PC-9 (cell line): ENCODE measurements around the gene RPRD1A. TPM values are rescaled to one million over a fixed set of nuclear protein-coding genes. Genes with fewer than 3 reads are reported as not detected.

Experiments used
- BruUV-seq: library from RNA; stranded (reverse); fragments of 400-500 nt; replicated peaks from 2 replicates; lab custom pipeline; 2021; lab: Mats Ljungman, UMichigan
- CTCF ChIA-PET: fragments of 300-600 bp; sonication (Branson Sonifier 250); formaldehyde crosslinking; loops from one replicate; lab custom pipeline; 2022; ENCODE audit warnings: antibody characterized with exemption; lab: Charles Lee
- POLR2A ChIA-PET: fragments of 300-600 bp; sonication (Branson Sonifier 250); formaldehyde crosslinking; loops from one replicate; lab custom pipeline; 2022; ENCODE audit warnings: antibody characterized with exemption; ENCODE audit not compliant: unreplicated experiment; lab: Charles Lee
- DNase-seq, 2 experiments: peaks; one replicate each; pipeline versions ENCODE4 v3.0.0 to v3.0.0-alpha.2; 2015 to 2022; ENCODE audit warnings: mixed read lengths in 1 of 2
- H2AFZ ChIP-seq: fragments of 200-600 bp; sonication (generic); 2 replicates; pipeline ENCODE4 v1.8.1; 2017; ENCODE audit warnings: antibody characterized with exemption
- H3F3A ChIP-seq: fragments of 200-600 bp; sonication (generic); 2 replicates; pipeline ENCODE4 v1.8.1; 2017; ENCODE audit warnings: antibody characterized with exemption, mild to moderate bottlenecking, low read depth; ENCODE audit not compliant: insufficient read depth
- H3K27ac ChIP-seq: fragments of 200-600 bp; sonication (generic); 2 replicates; pipeline ENCODE4 v1.6.1; 2016; ENCODE audit warnings: mixed run types
- H3K27me3 ChIP-seq: fragments of 200-600 bp; sonication (generic); 2 replicates; pipeline ENCODE4 v1.6.1; 2016; ENCODE audit warnings: low read depth, mixed run types; ENCODE audit not compliant: insufficient read depth
- H3K36me3 ChIP-seq: fragments of 200-600 bp; sonication (generic); 2 replicates; pipeline ENCODE4 v1.6.1; 2016; ENCODE audit warnings: low read depth, mixed run types
- H3K4me1 ChIP-seq: fragments of 200-600 bp; sonication (generic); replicated peaks from 2 replicates; pipeline ENCODE4 v1.6.1; 2016; ENCODE audit warnings: mixed run types; ENCODE audit not compliant: insufficient read depth
- H3K4me2 ChIP-seq: fragments of 200-600 bp; sonication (generic); 2 replicates; pipeline ENCODE4 v1.6.1; 2017; ENCODE audit warnings: mixed run types
- H3K4me3 ChIP-seq: fragments of 200-600 bp; sonication (generic); 2 replicates; pipeline ENCODE4 v1.6.1; 2016; ENCODE audit warnings: mixed run types
- H3K79me2 ChIP-seq: fragments of 200-600 bp; sonication (generic); 2 replicates; pipeline ENCODE4 v1.6.1; 2017; ENCODE audit warnings: low read depth, mixed run types
- H3K9me2 ChIP-seq: fragments of 200-600 bp; sonication (generic); 2 replicates; pipeline ENCODE4 v1.8.1; 2017; ENCODE audit warnings: mild to moderate bottlenecking; ENCODE audit not compliant: insufficient read depth
- H3K9me3 ChIP-seq: fragments of 200-600 bp; sonication (generic); 2 replicates; pipeline ENCODE4 v1.8.1; 2016; ENCODE audit warnings: low read depth; ENCODE audit not compliant: insufficient read depth
- H4K20me1 ChIP-seq: fragments of 200-600 bp; sonication (generic); 2 replicates; pipeline ENCODE4 v1.8.1; 2017; ENCODE audit not compliant: insufficient read depth
- EZH2 ChIP-seq: fragments of 200-600 bp; sonication (generic); IDR thresholded peaks from 2 replicates; pipeline ENCODE4 v1.8.0; 2017; ENCODE audit warnings: antibody characterized with exemption, low read depth
- intact Hi-C: fragments of 100-400 bp; cut with micrococcal nuclease; formaldehyde crosslinking; loops from one replicate; pipeline ENCODE4 v1.10.0; 2022; ENCODE audit not compliant: unreplicated experiment
- total RNA-seq: library from RNA; stranded (reverse); gene quantifications from 2 replicates; pipeline ENCODE4 v1.2.3, GENCODE V29; 2021
- TF ChIP-seq, protein P1 (sequence below): fragments of 200-600 bp; sonication (generic); conservative IDR thresholded peaks from 2 replicates; pipeline ENCODE4 v1.6.1; 2017; ENCODE audit warnings: mixed run types, antibody characterized with exemption, mild to moderate bottlenecking, moderate library complexity

Gene RPRD1A
- total RNA-seq, 1 experiment from 2014 or later: 34.2 TPM

DNA sequence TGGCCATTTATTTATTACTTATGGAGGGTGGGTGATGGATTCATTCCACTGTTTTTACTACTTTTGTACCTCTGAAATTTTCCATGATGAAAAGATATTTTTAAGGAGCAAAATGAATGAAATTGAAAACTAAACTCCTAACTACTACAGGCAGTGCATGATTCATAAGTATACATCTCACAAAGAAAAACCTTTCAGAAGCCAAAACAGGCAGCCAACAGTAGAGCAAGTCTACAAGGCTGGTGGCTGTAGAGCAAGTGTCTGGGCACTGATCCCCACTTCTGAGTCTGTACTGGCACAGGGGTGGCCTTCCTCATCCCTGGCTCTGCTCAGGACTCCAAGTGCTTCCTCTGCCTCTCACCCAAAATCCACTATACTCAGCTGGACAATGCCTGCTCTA lies 103.0 kb downstream of the RPRD1A start:
- Histone ChIP-seq H3K4me2 (no peak overlapping the region), H4K20me1 (no peaks in the 10 kb centered on the region), H3K27ac (no peak overlapping the region), H3K27me3 (no peaks in the 10 kb centered on the region), H3K9me2 (no peaks in the 10 kb centered on the region), H2AFZ (no peak overlapping the region), H3F3A (no peaks in the 10 kb centered on the region), H3K36me3 (no peaks in the 10 kb centered on the region), H3K9me3 (no peaks in the 10 kb centered on the region), H3K79me2 (no peaks in the 10 kb centered on the region), H3K4me3 (no peak overlapping the region), H3K4me1 (no peaks in the 10 kb centered on the region)
- no peak for DNase-seq
- TF ChIP-seq, protein P1, sequence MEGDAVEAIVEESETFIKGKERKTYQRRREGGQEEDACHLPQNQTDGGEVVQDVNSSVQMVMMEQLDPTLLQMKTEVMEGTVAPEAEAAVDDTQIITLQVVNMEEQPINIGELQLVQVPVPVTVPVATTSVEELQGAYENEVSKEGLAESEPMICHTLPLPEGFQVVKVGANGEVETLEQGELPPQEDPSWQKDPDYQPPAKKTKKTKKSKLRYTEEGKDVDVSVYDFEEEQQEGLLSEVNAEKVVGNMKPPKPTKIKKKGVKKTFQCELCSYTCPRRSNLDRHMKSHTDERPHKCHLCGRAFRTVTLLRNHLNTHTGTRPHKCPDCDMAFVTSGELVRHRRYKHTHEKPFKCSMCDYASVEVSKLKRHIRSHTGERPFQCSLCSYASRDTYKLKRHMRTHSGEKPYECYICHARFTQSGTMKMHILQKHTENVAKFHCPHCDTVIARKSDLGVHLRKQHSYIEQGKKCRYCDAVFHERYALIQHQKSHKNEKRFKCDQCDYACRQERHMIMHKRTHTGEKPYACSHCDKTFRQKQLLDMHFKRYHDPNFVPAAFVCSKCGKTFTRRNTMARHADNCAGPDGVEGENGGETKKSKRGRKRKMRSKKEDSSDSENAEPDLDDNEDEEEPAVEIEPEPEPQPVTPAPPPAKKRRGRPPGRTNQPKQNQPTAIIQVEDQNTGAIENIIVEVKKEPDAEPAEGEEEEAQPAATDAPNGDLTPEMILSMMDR: no peak
- TF ChIP-seq EZH2: no peak
- intact Hi-C loops: no loop called here
- ChIA-PET CTCF (no interaction called here), POLR2A (no interaction called here)
- no TSS peak for BruUV-seq

DNA sequence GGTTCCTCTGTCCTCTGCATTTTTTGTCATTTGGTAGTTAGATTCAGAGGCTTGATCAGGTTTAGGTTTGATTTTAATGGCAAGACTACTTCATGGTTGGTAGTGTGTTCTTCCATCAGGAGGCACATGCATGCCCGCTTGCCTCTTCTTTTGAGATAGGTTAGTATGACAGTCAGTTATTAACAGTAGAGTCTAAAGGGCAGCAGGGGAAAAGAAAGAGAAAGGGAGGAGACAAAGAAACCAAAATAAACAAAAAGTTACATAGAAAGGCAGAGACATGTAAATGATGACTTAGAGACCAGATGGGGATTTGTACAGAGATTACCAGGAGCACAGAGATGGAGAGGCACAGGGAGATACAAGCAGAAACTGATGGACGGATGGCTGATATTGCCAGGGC lies 105.0 kb downstream of the RPRD1A start:
- no peaks in the 10 kb centered on the region for H3K36me3 ChIP-seq
- no peaks in the 10 kb centered on the region for H4K20me1 ChIP-seq
- no peaks in the 10 kb centered on the region for H3K4me1 ChIP-seq
- no peaks in the 10 kb centered on the region for H3K9me2 ChIP-seq
- no peaks in the 10 kb centered on the region for H3K27me3 ChIP-seq
- ChIA-PET CTCF (no interaction called here), POLR2A (no interaction called here)
- H2AFZ ChIP-seq: no peak overlapping the region
- intact Hi-C loops: no loop called here
- H3K4me2 ChIP-seq: no peak overlapping the region
- H3K4me3 ChIP-seq: no peak overlapping the region
- TF ChIP-seq, protein P1: no peak
- no peak for TF ChIP-seq EZH2
- no peaks in the 10 kb centered on the region for H3F3A ChIP-seq
- no TSS peak for BruUV-seq
- no peaks in the 10 kb centered on the region for H3K79me2 ChIP-seq
- DNase-seq: no peak
- no peaks in the 10 kb centered on the region for H3K9me3 ChIP-seq
- no peak overlapping the region for H3K27ac ChIP-seq

- TF ChIP-seq, protein P1: no peak
- TF ChIP-seq EZH2: no peak
- CTCF ChIA-PET: no interaction called here
- H3K4me3 ChIP-seq: no peak overlapping the region
- DNase-seq: no peak
- H4K20me1 ChIP-seq: no peaks in the 10 kb centered on the region
- H3K4me2 ChIP-seq: no peak overlapping the region
- no peaks in the 10 kb centered on the region for H3K9me3 ChIP-seq
- H3K27ac ChIP-seq: no peak overlapping the region
- no peaks in the 10 kb centered on the region for H3F3A ChIP-seq
- no TSS peak for BruUV-seq
- H3K36me3 ChIP-seq: no peaks in the 10 kb centered on the region
- POLR2A ChIA-PET: no interaction called here
- H3K4me1 ChIP-seq: no peaks in the 10 kb centered on the region
- no peaks in the 10 kb centered on the region for H3K27me3 ChIP-seq
- intact Hi-C loops: no loop called here
- no peak overlapping the region for H2AFZ ChIP-seq
- no peaks in the 10 kb centered on the region for H3K79me2 ChIP-seq
- H3K9me2 ChIP-seq: no peaks in the 10 kb centered on the region
Observed at GRCh38 chr18:35956226-35956625, 111.1 kb downstream of the RPRD1A start.
